ENCODE data around the gene TSTD1. TPM values are rescaled to one million over a fixed set of nuclear protein-coding genes. Genes with fewer than 3 reads are reported as not detected.
"Not testable (repeated sequence)": the region's sequence is repeated elsewhere in the genome, so short reads cannot be mapped to it uniquely, and the experiment has no call there.

The TSTD1 gene
- total RNA-seq, 1 donor from 2014 or later = 53.9 TPM

DNA sequence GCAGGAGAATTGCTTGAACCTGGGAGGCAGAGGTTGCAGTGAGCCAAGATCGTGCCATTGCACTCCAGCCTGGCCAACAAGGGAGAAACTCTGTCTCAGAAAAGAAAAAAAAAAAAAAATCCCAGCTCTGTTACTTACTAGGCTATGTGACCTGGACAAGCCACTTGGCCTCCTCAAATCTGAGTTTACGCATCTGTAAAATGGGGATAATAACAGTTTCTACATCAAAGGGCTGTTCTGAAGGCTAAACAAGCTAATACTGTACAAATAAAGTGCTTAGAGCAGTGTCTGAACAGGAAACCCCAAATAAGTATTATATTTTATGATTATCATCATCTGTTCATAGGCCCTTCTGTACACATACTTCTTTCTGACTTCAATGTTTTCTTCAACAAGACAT lies 31.4 kb downstream of the TSTD1 start:
- DNase-seq = no peak

DNA sequence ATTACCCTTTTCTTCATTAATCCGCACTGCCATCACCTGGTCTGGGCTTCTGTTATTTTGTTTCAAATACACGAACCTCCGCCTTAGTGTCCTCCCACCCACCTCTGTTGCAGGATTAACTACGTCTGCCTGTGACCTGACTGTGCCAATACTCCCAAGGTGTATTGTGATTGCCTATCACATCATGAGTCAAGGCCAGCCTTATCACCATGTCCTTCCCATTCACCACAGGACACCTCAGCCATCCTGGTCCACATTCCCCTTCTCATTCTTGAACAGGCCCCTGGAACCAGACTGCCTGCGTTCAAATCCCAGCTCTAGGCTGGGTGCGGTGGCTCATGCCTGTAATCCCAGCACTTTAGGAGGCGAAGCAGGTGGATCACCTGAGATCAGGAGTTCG lies 32.2 kb downstream of the TSTD1 start:
- no peak for DNase-seq

DNA sequence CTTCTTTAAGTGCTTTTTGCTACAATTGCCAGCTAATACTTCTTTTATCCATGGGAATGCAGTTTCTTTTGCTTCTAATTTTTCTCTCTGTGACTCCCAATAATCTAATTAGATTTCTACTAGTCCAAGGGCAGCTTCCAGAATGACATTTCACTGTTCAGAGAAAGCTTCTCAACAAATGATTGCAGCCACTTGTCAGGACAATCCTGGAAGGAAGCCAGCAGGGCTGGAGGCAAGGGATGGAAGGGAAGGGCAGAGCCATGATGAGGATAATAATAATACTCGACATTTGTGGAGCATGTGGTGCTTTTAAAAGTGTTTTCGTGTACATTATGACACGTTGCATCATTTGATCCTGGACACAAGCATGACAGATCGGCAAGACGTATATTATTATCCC lies 37.2 kb downstream of the TSTD1 start:
- DNase-seq = peak; percentile 54

DNA sequence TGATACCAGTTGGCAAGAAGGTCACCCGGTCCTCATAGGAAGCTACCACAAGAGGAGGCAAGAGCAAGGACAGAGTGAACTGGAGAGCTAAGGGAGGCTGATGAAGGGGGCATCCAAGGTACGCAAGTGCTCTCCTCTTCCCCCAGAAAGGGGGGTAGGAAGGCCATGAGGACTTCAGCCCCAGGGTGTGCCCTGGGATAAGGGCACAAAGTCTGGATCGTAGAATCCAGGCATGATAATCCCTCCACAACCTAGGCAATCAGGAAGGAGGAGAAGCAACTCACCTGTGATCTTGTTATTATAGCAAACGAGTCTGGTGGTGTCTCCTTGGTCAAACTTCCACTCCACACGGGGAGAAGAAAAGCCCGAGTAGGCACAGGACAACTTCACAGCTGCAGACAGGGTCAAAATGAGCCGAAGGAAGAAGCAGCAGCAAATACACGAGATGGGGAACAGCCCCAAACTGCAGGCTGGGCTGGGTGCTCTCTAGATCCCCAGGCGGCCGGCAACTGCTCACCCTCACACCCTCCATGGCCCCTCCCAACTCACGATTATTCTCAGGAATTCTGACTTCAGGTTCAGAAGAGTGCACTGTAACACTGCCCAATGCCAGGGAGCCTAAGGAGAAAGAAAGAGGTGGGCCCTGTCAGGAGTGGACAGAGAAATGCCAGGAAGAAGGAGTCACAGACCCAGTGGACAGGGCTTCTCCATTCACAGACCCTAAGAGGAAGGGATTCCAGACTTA lies 37.9 kb downstream of the TSTD1 start:
- DNase-seq = no peak

DNA sequence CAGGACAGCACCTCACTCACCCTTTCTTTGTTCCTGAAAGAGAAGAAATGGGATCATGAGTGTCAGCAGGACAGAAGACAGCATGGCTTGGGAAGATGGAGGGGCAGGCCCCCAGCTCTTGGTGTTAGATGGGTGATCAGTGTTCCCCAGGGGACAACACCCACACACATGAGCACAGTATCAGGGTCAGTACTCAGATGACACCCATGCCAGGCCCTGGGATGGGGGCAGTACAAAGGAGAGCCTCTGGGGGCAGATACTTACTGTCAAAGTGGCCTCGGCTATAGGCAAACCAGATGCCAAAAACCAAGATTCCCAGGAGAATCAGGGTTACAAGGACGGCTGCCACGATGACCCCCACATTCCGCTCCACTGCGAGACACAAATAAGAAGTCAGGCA lies 39.4 kb downstream of the TSTD1 start:
- DNase-seq = no peak

DNA sequence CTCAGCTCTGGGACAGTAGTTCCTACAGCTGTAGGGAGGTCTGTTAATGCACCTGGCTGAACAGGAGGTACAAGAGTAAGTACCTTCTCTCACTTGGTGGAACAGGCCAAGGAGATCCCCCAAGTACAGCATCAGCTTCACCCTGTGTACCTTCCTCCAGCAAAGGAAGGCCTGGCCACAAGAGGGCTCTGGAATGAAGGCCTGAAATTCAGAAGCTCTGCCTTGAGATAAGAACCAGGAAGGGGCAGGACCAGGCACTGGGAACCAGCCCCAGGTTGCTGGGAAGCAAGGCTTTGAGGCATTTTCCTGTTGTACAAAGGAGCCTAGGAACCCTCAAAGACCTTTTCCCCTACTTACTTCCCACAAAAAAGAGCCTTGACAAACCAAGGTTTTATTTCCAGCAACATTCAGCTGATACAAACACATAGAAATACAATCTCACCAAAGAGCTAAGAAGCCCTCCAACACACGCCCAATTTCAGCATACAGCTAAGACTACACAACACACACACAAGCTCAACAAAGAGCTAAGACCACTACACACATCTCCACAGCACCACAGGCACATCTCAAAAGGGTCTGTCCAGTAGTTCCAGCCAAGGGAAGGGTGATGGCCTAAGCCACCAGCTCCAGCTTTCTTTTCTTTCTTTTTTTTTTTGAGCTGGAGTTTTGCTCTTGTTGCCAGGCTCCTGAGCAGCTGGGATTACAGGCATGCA lies 41.3 kb downstream of the TSTD1 start:
- peak; percentile 40 for DNase-seq

DNA sequence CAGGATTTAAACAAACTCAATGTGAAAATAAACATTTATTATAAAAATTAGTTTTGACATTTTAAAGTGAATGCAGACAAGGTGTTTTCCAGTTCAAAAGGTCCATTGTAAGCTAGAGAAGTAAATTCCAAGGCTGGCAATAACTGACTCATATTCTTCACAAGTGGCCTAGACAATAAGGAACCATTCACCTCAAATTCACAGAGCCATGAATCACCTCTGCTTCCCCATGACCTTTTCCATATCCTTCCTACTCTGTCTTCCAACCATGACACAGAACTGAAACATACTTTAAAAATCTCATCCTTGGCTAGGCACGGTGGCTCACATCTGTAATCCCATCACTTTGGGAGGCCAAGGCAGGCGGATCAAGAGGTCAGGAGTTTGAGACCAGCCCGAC lies 42.6 kb downstream of the TSTD1 start:
- no peak for DNase-seq

DNA sequence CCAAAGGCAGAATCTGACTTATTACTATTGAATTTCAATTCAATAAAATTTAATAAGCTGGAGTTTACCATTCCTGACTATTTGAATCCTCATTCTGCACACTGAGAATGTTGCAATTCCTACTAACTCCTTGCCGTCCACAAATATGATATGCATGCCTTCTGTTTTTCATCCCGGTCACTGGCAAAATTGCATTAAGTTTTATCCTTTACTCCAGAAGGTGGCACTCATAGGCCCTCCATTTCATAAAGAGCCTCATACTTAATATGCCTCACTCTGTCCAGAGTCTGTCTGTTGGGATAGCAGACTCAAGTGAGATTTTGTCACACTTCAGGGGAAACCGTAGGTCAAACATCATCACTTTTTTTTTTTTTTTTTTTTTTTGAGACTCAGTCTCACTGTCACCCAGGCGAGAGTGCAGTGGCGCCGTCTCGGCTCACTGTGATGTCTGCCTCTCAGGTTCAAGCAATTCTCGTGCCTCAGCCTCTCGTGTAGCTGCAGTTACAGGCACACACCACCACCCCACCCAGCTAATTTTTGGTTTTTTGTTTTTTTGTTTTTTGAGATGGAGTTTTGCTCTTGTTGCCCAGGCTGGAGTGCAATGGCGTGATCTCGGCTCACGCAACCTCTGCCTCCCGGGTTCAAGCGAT lies 45.1 kb downstream of the TSTD1 start:
- DNase-seq = peak; percentile 48

DNA sequence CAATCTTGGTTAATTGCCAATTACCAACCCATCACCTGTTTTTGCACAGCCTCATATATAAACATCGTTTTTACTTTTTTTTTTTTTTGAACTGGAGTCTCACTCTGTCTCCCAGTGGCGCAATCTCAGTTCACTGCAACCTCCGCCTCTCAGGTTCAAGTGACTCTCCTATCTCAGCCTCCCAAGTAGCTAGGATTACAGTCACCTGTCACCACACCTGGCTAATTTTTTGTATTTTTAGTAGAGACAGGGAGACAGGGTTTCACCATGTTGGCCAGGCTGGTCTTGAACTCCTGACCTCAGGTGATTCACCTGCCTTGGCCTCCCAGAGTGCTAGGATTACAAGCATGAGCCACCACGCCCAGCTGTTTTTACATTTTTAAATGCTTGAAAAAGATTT lies 46.7 kb downstream of the TSTD1 start:
- DNase-seq = not testable (repeated sequence)

Small RNA genes lying within 50 kb of the gene (small RNA-seq; reads per million reads assigned to genes)
- not detected for gene AL591806.2 (ENCODE audit: low replicate concordance)

Other genes starting within 250 kb of the TSTD1 start
- gene LY9, start 242.8 kb downstream of the TSTD1 start, total RNA-seq = 0.62 TPM
- gene CD244, start 176.1 kb downstream of the TSTD1 start, total RNA-seq = not detected
- gene ITLN1, start 153.8 kb downstream of the TSTD1 start, total RNA-seq = 0.62 TPM
- gene ITLN2, start 84.2 kb downstream of the TSTD1 start, total RNA-seq = not detected
- gene F11R, start 17.8 kb downstream of the TSTD1 start, total RNA-seq = 30.0 TPM
- 50.4 TPM for gene USF1, start 7.0 kb upstream of the TSTD1 start, total RNA-seq
- gene ARHGAP30, start 30.9 kb upstream of the TSTD1 start, total RNA-seq = 3.0 TPM
- gene NECTIN4, start 50.6 kb upstream of the TSTD1 start, total RNA-seq = 18.0 TPM
- gene KLHDC9, start 59.4 kb upstream of the TSTD1 start, total RNA-seq = 3.3 TPM
- gene PFDN2, start 79.1 kb upstream of the TSTD1 start, total RNA-seq = 24.5 TPM
- gene NIT1, start 79.1 kb upstream of the TSTD1 start, total RNA-seq = 19.3 TPM
- gene DEDD, start 93.7 kb upstream of the TSTD1 start, total RNA-seq = 37.6 TPM
- 109 TPM for gene UFC1, start 115.0 kb upstream of the TSTD1 start, total RNA-seq
- 16.5 TPM for gene USP21, start 120.5 kb upstream of the TSTD1 start, total RNA-seq
- gene PPOX, start 127.5 kb upstream of the TSTD1 start, total RNA-seq = 15.2 TPM
- gene B4GALT3, start 138.5 kb upstream of the TSTD1 start, total RNA-seq = 9.3 TPM
- gene ADAMTS4, start 160.1 kb upstream of the TSTD1 start, total RNA-seq = 18.9 TPM
- 174 TPM for gene NDUFS2, start 163.4 kb upstream of the TSTD1 start, total RNA-seq
- 4.4 TPM for gene FCER1G, start 176.3 kb upstream of the TSTD1 start, total RNA-seq
- not detected for gene APOA2, start 184.7 kb upstream of the TSTD1 start, total RNA-seq
- 11.3 TPM for gene TOMM40L, start 187.1 kb upstream of the TSTD1 start, total RNA-seq
- gene NR1I3, start 199.2 kb upstream of the TSTD1 start, total RNA-seq = not detected
- gene PCP4L1, start 219.8 kb upstream of the TSTD1 start, total RNA-seq = 4.9 TPM

All from tongue (tissue), 3 donors.